ENCODE data around the gene FIGNL1.

The FIGNL1 gene

GRCh38 chr7:50449881-50450589 lies at the start of gene FIGNL1:
Gene FIGNL1 (minus strand): TSS chr7:50450350. CDS start chr7:50447287, 3,063 bp downstream.
- peak within 1 kb of the TSS; percentile 98 for H3K4me3 ChIP-seq (ENCODE audit: low read length)
- peaks cover 7% of the 10 kb centered on the region for H3K4me1 ChIP-seq (ENCODE audit: insufficient read depth, low read length)
- peak within 1 kb of the TSS; percentile 100 for H2AFZ ChIP-seq (ENCODE audit: low read depth, low read length)
- H3K36me3 ChIP-seq (ENCODE audit: insufficient read depth, low read length): peaks cover 21% of the 10 kb centered on the region
- H3K27me3 ChIP-seq (ENCODE audit: insufficient read depth, low read length): no peaks in the 10 kb centered on the region
- no peaks in the 10 kb centered on the region for H3K9me3 ChIP-seq (ENCODE audit: low read length)

- Histone ChIP-seq H3K9me3 (ENCODE audit: low read length) (no peaks in the 10 kb centered on the region), H3K36me3 (ENCODE audit: insufficient read depth, low read length) (no peaks in the 10 kb centered on the region), H3K4me3 (ENCODE audit: low read length) (no peak overlapping the region), H3K27me3 (ENCODE audit: insufficient read depth, low read length) (peaks cover 2% of the 10 kb centered on the region), H3K4me1 (ENCODE audit: insufficient read depth, low read length) (no peaks in the 10 kb centered on the region), H2AFZ (ENCODE audit: low read depth, low read length) (no peak overlapping the region)
Measured at GRCh38 chr7:50499092-50499491, 48.9 kb upstream of the FIGNL1 start.

- Histone ChIP-seq H3K27me3 (ENCODE audit: insufficient read depth, low read length) (no peaks in the 10 kb centered on the region), H3K9me3 (ENCODE audit: low read length) (no peaks in the 10 kb centered on the region), H3K36me3 (ENCODE audit: insufficient read depth, low read length) (no peaks in the 10 kb centered on the region), H2AFZ (ENCODE audit: low read depth, low read length) (no peak overlapping the region), H3K4me3 (ENCODE audit: low read length) (no peak overlapping the region), H3K4me1 (ENCODE audit: insufficient read depth, low read length) (no peaks in the 10 kb centered on the region)
Measured at GRCh38 chr7:50497968-50498367, 47.8 kb upstream of the FIGNL1 start.

GRCh38 chr7:50497068-50497642 lies 47.0 kb upstream of the FIGNL1 start:
- H3K4me3 ChIP-seq (ENCODE audit: low read length): no peak overlapping the region
- no peaks in the 10 kb centered on the region for H3K9me3 ChIP-seq (ENCODE audit: low read length)
- no peaks in the 10 kb centered on the region for H3K27me3 ChIP-seq (ENCODE audit: insufficient read depth, low read length)
- H3K4me1 ChIP-seq (ENCODE audit: insufficient read depth, low read length): no peaks in the 10 kb centered on the region
- H2AFZ ChIP-seq (ENCODE audit: low read depth, low read length): no peak overlapping the region
- H3K36me3 ChIP-seq (ENCODE audit: insufficient read depth, low read length): no peaks in the 10 kb centered on the region

GRCh38 chr7:50496569-50496968 lies 46.4 kb upstream of the FIGNL1 start:
- H3K9me3 ChIP-seq (ENCODE audit: low read length): no peaks in the 10 kb centered on the region
- no peaks in the 10 kb centered on the region for H3K36me3 ChIP-seq (ENCODE audit: insufficient read depth, low read length)
- no peak overlapping the region for H3K4me3 ChIP-seq (ENCODE audit: low read length)
- H2AFZ ChIP-seq (ENCODE audit: low read depth, low read length): no peak overlapping the region
- H3K4me1 ChIP-seq (ENCODE audit: insufficient read depth, low read length): no peaks in the 10 kb centered on the region
- H3K27me3 ChIP-seq (ENCODE audit: insufficient read depth, low read length): no peaks in the 10 kb centered on the region

GRCh38 chr7:50495746-50496145 lies 45.6 kb upstream of the FIGNL1 start:
- Histone ChIP-seq H3K4me1 (ENCODE audit: insufficient read depth, low read length) (no peaks in the 10 kb centered on the region), H3K9me3 (ENCODE audit: low read length) (no peaks in the 10 kb centered on the region), H3K4me3 (ENCODE audit: low read length) (no peak overlapping the region), H3K27me3 (ENCODE audit: insufficient read depth, low read length) (no peaks in the 10 kb centered on the region), H2AFZ (ENCODE audit: low read depth, low read length) (no peak overlapping the region), H3K36me3 (ENCODE audit: insufficient read depth, low read length) (no peaks in the 10 kb centered on the region)

GRCh38 chr7:50492770-50493519 lies 42.8 kb upstream of the FIGNL1 start:
- no peaks in the 10 kb centered on the region for H3K4me1 ChIP-seq (ENCODE audit: insufficient read depth, low read length)
- H3K9me3 ChIP-seq (ENCODE audit: low read length): no peaks in the 10 kb centered on the region

GRCh38 chr7:50491943-50492342 lies 41.8 kb upstream of the FIGNL1 start:
- Histone ChIP-seq H3K9me3 (ENCODE audit: low read length) (no peaks in the 10 kb centered on the region), H3K4me1 (ENCODE audit: insufficient read depth, low read length) (no peaks in the 10 kb centered on the region), H3K27me3 (ENCODE audit: insufficient read depth, low read length) (no peaks in the 10 kb centered on the region), H3K4me3 (ENCODE audit: low read length) (no peak overlapping the region), H2AFZ (ENCODE audit: low read depth, low read length) (no peak overlapping the region), H3K36me3 (ENCODE audit: insufficient read depth, low read length) (no peaks in the 10 kb centered on the region)

More at GRCh38 chr7:50492770-50493519, 42.8 kb upstream of the FIGNL1 start:
- Histone ChIP-seq H2AFZ (ENCODE audit: low read depth, low read length) (no peak overlapping the region), H3K27me3 (ENCODE audit: insufficient read depth, low read length) (no peaks in the 10 kb centered on the region), H3K4me3 (ENCODE audit: low read length) (no peak overlapping the region), H3K36me3 (ENCODE audit: insufficient read depth, low read length) (no peaks in the 10 kb centered on the region)

GRCh38 chr7:50491209-50491608 lies 41.1 kb upstream of the FIGNL1 start:
- Histone ChIP-seq H3K4me1 (ENCODE audit: insufficient read depth, low read length) (no peaks in the 10 kb centered on the region), H2AFZ (ENCODE audit: low read depth, low read length) (no peak overlapping the region), H3K4me3 (ENCODE audit: low read length) (no peak overlapping the region), H3K27me3 (ENCODE audit: insufficient read depth, low read length) (no peaks in the 10 kb centered on the region), H3K36me3 (ENCODE audit: insufficient read depth, low read length) (no peaks in the 10 kb centered on the region), H3K9me3 (ENCODE audit: low read length) (no peaks in the 10 kb centered on the region)

- H3K27me3 ChIP-seq (ENCODE audit: insufficient read depth, low read length): no peaks in the 10 kb centered on the region
- no peaks in the 10 kb centered on the region for H3K4me1 ChIP-seq (ENCODE audit: insufficient read depth, low read length)
- no peak overlapping the region for H3K4me3 ChIP-seq (ENCODE audit: low read length)
- H3K9me3 ChIP-seq (ENCODE audit: low read length): no peaks in the 10 kb centered on the region
- no peak overlapping the region for H2AFZ ChIP-seq (ENCODE audit: low read depth, low read length)
- no peaks in the 10 kb centered on the region for H3K36me3 ChIP-seq (ENCODE audit: insufficient read depth, low read length)
Measured at GRCh38 chr7:50488379-50488778, 38.2 kb upstream of the FIGNL1 start.

- H3K36me3 ChIP-seq (ENCODE audit: insufficient read depth, low read length): no peaks in the 10 kb centered on the region
- H3K27me3 ChIP-seq (ENCODE audit: insufficient read depth, low read length): no peaks in the 10 kb centered on the region
- no peak overlapping the region for H3K4me3 ChIP-seq (ENCODE audit: low read length)
- H2AFZ ChIP-seq (ENCODE audit: low read depth, low read length): no peak overlapping the region
- H3K4me1 ChIP-seq (ENCODE audit: insufficient read depth, low read length): no peaks in the 10 kb centered on the region
- H3K9me3 ChIP-seq (ENCODE audit: low read length): no peaks in the 10 kb centered on the region
Measured at GRCh38 chr7:50486512-50486911, 36.4 kb upstream of the FIGNL1 start.

GRCh38 chr7:50481867-50482266 lies 31.7 kb upstream of the FIGNL1 start:
- Histone ChIP-seq H3K36me3 (ENCODE audit: insufficient read depth, low read length) (no peaks in the 10 kb centered on the region), H2AFZ (ENCODE audit: low read depth, low read length) (no peak overlapping the region), H3K4me3 (ENCODE audit: low read length) (no peak overlapping the region), H3K9me3 (ENCODE audit: low read length) (no peaks in the 10 kb centered on the region), H3K4me1 (ENCODE audit: insufficient read depth, low read length) (no peaks in the 10 kb centered on the region), H3K27me3 (ENCODE audit: insufficient read depth, low read length) (no peaks in the 10 kb centered on the region)

GRCh38 chr7:50480797-50481196 lies 30.6 kb upstream of the FIGNL1 start:
- H3K4me1 ChIP-seq (ENCODE audit: insufficient read depth, low read length): no peaks in the 10 kb centered on the region
- H3K27me3 ChIP-seq (ENCODE audit: insufficient read depth, low read length): no peaks in the 10 kb centered on the region
- H2AFZ ChIP-seq (ENCODE audit: low read depth, low read length): no peak overlapping the region
- no peak overlapping the region for H3K4me3 ChIP-seq (ENCODE audit: low read length)
- no peaks in the 10 kb centered on the region for H3K36me3 ChIP-seq (ENCODE audit: insufficient read depth, low read length)
- H3K9me3 ChIP-seq (ENCODE audit: low read length): no peaks in the 10 kb centered on the region
